GM23338 (cell line): ENCODE measurements around the gene PAM. TPM values are rescaled to one million over a fixed set of nuclear protein-coding genes. Genes with fewer than 3 reads are reported as not detected.
"Not testable (repeated sequence)": the region's sequence is repeated elsewhere in the genome, so short reads cannot be mapped to it uniquely, and the experiment has no call there.

ENCODE experiments used
- ATAC-seq: fragments of 200-7000 bp; cut with Tn5 transposase; 3 replicates; pipeline ENCODE4 v1.9.1; 2020
- DNase-seq: peaks from one replicate; pipeline ENCODE4 v3.0.0-alpha.2; 2015; ENCODE audit warnings: low spot score
- H2AFZ ChIP-seq: fragments of 200-600 bp; sonication (generic); 2 replicates; pipeline ENCODE4 v1.8.0; 2016; ENCODE audit warnings: antibody characterized with exemption, mild to moderate bottlenecking, moderate library complexity
- H3F3A ChIP-seq: fragments of 200-600 bp; sonication (generic); replicated peaks from 2 replicates; pipeline ENCODE4 v1.8.0; 2017; ENCODE audit warnings: antibody characterized with exemption, mixed run types, low read depth
- H3K27ac ChIP-seq: fragments of 200-600 bp; sonication (generic); 2 replicates; pipeline ENCODE4 v1.6.1; 2016; ENCODE audit warnings: low read depth
- H3K27me3 ChIP-seq: fragments of 200-600 bp; sonication (generic); 2 replicates; pipeline ENCODE4 v1.8.0; 2016; ENCODE audit warnings: mild to moderate bottlenecking, mixed run types, moderate library complexity; ENCODE audit not compliant: insufficient read depth
- H3K36me3 ChIP-seq: fragments of 200-600 bp; sonication (generic); 2 replicates; pipeline ENCODE4 v1.8.0; 2016; ENCODE audit warnings: mild to moderate bottlenecking; ENCODE audit not compliant: insufficient read depth
- H3K4me1 ChIP-seq: fragments of 200-600 bp; sonication (generic); 2 replicates; pipeline ENCODE4 v1.8.0; 2016; ENCODE audit warnings: mild to moderate bottlenecking, moderate library complexity; ENCODE audit not compliant: insufficient read depth
- H3K4me2 ChIP-seq: fragments of 200-600 bp; sonication (generic); 2 replicates; pipeline ENCODE4 v1.7.1; 2017; ENCODE audit warnings: mixed run types
- H3K4me3 ChIP-seq: fragments of 200-600 bp; sonication (generic); 2 replicates; pipeline ENCODE4 v1.6.1; 2016; ENCODE audit warnings: mixed run types
- H3K79me2 ChIP-seq: fragments of 200-600 bp; sonication (generic); replicated peaks from 2 replicates; pipeline ENCODE4 v1.8.0; 2017; ENCODE audit warnings: mild to moderate bottlenecking; ENCODE audit not compliant: insufficient read depth
- H3K9me2 ChIP-seq: fragments of 200-600 bp; sonication (generic); 2 replicates; pipeline ENCODE4 v1.8.0; 2017; ENCODE audit not compliant: insufficient read depth
- H4K20me1 ChIP-seq: fragments of 200-600 bp; sonication (generic); replicated peaks from 2 replicates; pipeline ENCODE4 v1.8.0; 2017; ENCODE audit warnings: mild to moderate bottlenecking; ENCODE audit not compliant: insufficient read depth
- H3K27ac Mint-ChIP-seq: 2 replicates; pipeline ENCODE4 v1.8.0; 2020; ENCODE audit warnings: inconsistent platforms, mild to moderate bottlenecking, moderate library complexity, mixed read lengths
- H3K27me3 Mint-ChIP-seq: 3 replicates; pipeline ENCODE4 v1.8.0; 2022; ENCODE audit warnings: low read depth, mild to moderate bottlenecking, moderate library complexity, mixed read lengths, inconsistent platforms; ENCODE audit not compliant: insufficient read depth, poor library complexity
- H3K36me3 Mint-ChIP-seq: 3 replicates; pipeline ENCODE4 v1.8.0; 2021; ENCODE audit warnings: low read depth, mild to moderate bottlenecking, inconsistent platforms, moderate library complexity, mixed read lengths
- H3K4me1 Mint-ChIP-seq: 3 replicates; pipeline ENCODE4 v1.8.0; 2020; ENCODE audit warnings: mild to moderate bottlenecking, inconsistent platforms, mixed read lengths
- H3K4me3 Mint-ChIP-seq: 3 replicates; pipeline ENCODE4 v1.8.0; 2021; ENCODE audit warnings: moderate library complexity, mild to moderate bottlenecking, inconsistent platforms, mixed read lengths
- H3K9me3 Mint-ChIP-seq: 3 replicates; pipeline ENCODE4 v1.8.0; 2020; ENCODE audit warnings: moderate library complexity, mild to moderate bottlenecking, inconsistent platforms, mixed read lengths
- CREB1 ChIP-seq: fragments of 250-450 bp; sonication (Bioruptor Pico); IDR thresholded peaks from 2 replicates; pipeline ENCODE4 v1.5.0; 2020; ENCODE audit warnings: low read depth, mild to moderate bottlenecking, moderate library complexity
- EZH2 ChIP-seq: fragments of 200-600 bp; sonication (generic); IDR thresholded peaks from one replicate; pipeline ENCODE4 v1.8.0; 2017; ENCODE audit warnings: antibody characterized with exemption, mild to moderate bottlenecking, low read depth; ENCODE audit not compliant: unreplicated experiment
- EZH2phosphoT487 ChIP-seq: fragments of 200-600 bp; sonication (generic); IDR thresholded peaks from one replicate; pipeline ENCODE4 v1.8.1; 2018; ENCODE audit warnings: antibody characterized with exemption; ENCODE audit not compliant: unreplicated experiment
- JUNB ChIP-seq: IDR thresholded peaks from one replicate; pipeline ENCODE4 v1.6.1; 2016; ENCODE audit warnings: antibody characterized with exemption; ENCODE audit not compliant: unreplicated experiment
- NANOG ChIP-seq: IDR thresholded peaks from 2 replicates; pipeline ENCODE4 v1.6.1; 2016; ENCODE audit warnings: antibody characterized with exemption, borderline replicate concordance
- POLR2AphosphoS5 ChIP-seq: IDR thresholded peaks from 2 replicates; pipeline ENCODE4 v1.6.1; 2016; ENCODE audit warnings: antibody characterized with exemption, low read depth
- ZNF114 ChIP-seq: fragments of 250-450 bp; sonication (Bioruptor Pico); IDR thresholded peaks from 2 replicates; pipeline ENCODE4 v1.5.0; 2020; ENCODE audit warnings: mild to moderate bottlenecking, moderate library complexity
- ZNF331 ChIP-seq: fragments of 250-450 bp; sonication (Bioruptor Pico); IDR thresholded peaks from 2 replicates; pipeline ENCODE4 v1.5.0; 2020; ENCODE audit warnings: low read depth, mild to moderate bottlenecking, moderate library complexity
- polyA plus RNA-seq: library from polyadenylated mRNA; unstranded; fragments of >200 nt; fragmentation: Nextera tagmentation; extraction: Ambion mirVana; gene quantifications from 2 replicates; pipeline ENCODE4 v1.2.1, GENCODE V29; 2016
- total RNA-seq: library from RNA; depleted of rRNA; stranded (reverse); fragments of >200 nt; shearing (Covaris generic); gene quantifications from 2 replicates; pipeline ENCODE4 v1.2.3, GENCODE V29; 2014
- TF ChIP-seq, protein P1 (sequence below): IDR thresholded peaks from 2 replicates; pipeline ENCODE4 v1.6.1; 2016; ENCODE audit warnings: antibody characterized with exemption
- TF ChIP-seq, protein P2 (sequence below): IDR thresholded peaks from one replicate; pipeline ENCODE4 v1.6.1; 2018; ENCODE audit warnings: antibody characterized with exemption; ENCODE audit not compliant: unreplicated experiment
- TF ChIP-seq, protein P3 (sequence below), 2 experiments: fragments of 200-600 bp in 1 of 2; sonication (generic) in 1 of 2; conservative IDR thresholded peaks; 2 replicates each; pipeline versions ENCODE4 v1.5.1 to v1.6.1; 2016 to 2017; ENCODE audit warnings: antibody characterized with exemption in 2 of 2, low read depth in 2 of 2, mild to moderate bottlenecking in 2 of 2, moderate library complexity in 1 of 2

PAM gene
- total and polyA plus RNA-seq, 2 experiments from 2014 or later: 33.9 to 79.4 TPM

DNA sequence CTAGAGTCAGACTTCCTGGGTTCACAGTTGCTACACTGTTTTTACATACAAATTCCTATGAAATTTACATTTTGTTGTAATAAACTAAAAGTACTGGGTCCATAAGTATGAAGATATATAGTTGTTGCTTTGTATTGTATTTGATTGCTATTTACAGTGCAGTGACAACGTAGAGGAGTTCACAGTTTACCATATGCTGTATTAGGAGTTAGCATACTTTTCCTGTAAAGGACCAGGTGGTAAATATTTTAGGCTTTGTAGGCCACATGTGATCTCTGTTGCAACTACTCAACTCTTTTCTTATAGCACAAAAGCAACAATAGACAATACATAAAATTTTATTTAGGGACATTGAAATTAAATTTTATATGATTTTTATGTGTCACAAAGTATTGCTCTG is 18.0 kb downstream of the PAM start:
- Histone ChIP-seq H3K27ac (no peak overlapping the region), H3K27me3 (no peaks in the 10 kb centered on the region), H3K4me1 (peaks cover 33% of the 10 kb centered on the region), H4K20me1 (no peaks in the 10 kb centered on the region), H3F3A (no peaks in the 10 kb centered on the region), H3K36me3 (no peaks in the 10 kb centered on the region), H3K4me2 (no peak overlapping the region), H3K4me3 (no peak overlapping the region), H3K79me2 (peaks cover 86% of the 10 kb centered on the region), H3K9me2 (no peaks in the 10 kb centered on the region), H2AFZ (no peak overlapping the region)
- ATAC-seq (no peak), DNase-seq (no peak)
- H3K9me3 Mint-ChIP-seq: peaks cover 3% of the 10 kb centered on the region; the same call in 1 of the 3 replicates
- H3K27ac Mint-ChIP-seq: no peak overlapping the region
- H3K36me3 Mint-ChIP-seq: no peaks in the 10 kb centered on the region
- no peaks in the 10 kb centered on the region for H3K27me3 Mint-ChIP-seq
- TF ChIP-seq JUNB (no peak), EZH2 (no peak)
- TF ChIP-seq, protein P1, sequence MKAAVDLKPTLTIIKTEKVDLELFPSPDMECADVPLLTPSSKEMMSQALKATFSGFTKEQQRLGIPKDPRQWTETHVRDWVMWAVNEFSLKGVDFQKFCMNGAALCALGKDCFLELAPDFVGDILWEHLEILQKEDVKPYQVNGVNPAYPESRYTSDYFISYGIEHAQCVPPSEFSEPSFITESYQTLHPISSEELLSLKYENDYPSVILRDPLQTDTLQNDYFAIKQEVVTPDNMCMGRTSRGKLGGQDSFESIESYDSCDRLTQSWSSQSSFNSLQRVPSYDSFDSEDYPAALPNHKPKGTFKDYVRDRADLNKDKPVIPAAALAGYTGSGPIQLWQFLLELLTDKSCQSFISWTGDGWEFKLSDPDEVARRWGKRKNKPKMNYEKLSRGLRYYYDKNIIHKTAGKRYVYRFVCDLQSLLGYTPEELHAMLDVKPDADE: no peak
- H3K4me1 Mint-ChIP-seq: no peaks in the 10 kb centered on the region; the same call in 1 of the 3 replicates
- H3K4me3 Mint-ChIP-seq: no peak overlapping the region

DNA sequence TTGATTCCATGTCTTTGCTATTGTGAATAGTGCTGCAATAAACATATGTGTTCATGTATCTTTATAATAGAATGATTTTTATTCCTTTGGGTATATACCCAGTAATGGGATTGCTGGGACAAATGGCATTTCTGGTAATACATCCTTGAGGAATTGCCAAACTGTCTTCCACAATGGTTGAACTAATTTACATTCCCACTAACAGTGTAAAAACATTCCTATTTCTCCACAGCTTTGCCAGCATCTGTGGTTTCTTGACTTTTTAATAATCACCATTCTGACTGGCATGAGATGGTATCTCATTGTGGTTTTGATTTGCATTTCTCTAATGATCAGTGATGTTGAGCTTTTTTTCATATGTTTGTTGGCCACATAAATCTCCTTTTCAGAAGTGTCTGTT is 20.7 kb downstream of the PAM start:
- H3K27ac Mint-ChIP-seq, H3K9me2 ChIP-seq, H3K4me1 Mint-ChIP-seq, H3K36me3 Mint-ChIP-seq, H4K20me1 ChIP-seq, H3K27ac ChIP-seq, H3F3A ChIP-seq, H3K27me3 ChIP-seq, H3K9me3 Mint-ChIP-seq, H3K4me2 ChIP-seq, H3K4me3 Mint-ChIP-seq, DNase-seq, H3K4me3 ChIP-seq, H3K36me3 ChIP-seq, ATAC-seq, H2AFZ ChIP-seq, H3K27me3 Mint-ChIP-seq: not testable (repeated sequence)
- H3K79me2 ChIP-seq: peaks cover 62% of the 10 kb centered on the region
- H3K4me1 ChIP-seq: peaks cover 24% of the 10 kb centered on the region

DNA sequence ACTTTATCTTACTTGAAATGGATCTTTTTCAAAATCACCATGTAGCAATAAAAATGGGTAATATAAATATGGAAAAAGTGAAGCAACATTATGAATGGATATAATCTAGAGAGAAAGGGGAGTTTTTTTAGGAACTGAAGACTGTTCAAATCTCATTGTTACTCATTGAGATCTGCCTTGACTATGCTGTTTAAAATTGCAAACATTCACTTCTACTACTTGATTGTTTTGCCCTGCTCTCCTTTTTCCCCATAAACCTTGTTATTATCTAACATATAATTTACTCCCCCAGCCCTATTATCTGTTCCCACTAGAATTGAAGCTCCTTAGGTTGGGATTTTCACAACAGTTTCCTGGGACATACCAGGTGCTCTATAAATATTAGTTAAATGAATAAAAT is 22.0 kb downstream of the PAM start:
- H3K9me3 Mint-ChIP-seq: peaks cover 3% of the 10 kb centered on the region; the same call in 1 of the 3 replicates
- H3K4me3 Mint-ChIP-seq: no peak overlapping the region
- H3K36me3 Mint-ChIP-seq: no peaks in the 10 kb centered on the region
- Histone ChIP-seq H3K4me2 (no peak overlapping the region), H2AFZ (no peak overlapping the region), H3K4me3 (no peak overlapping the region), H3K79me2 (peaks cover 49% of the 10 kb centered on the region), H3K27me3 (no peaks in the 10 kb centered on the region), H3K36me3 (no peaks in the 10 kb centered on the region), H3F3A (no peaks in the 10 kb centered on the region), H3K4me1 (peaks cover 10% of the 10 kb centered on the region), H3K27ac (peak overlapping the region; percentile 14; the same call in 1 of the 2 replicates), H4K20me1 (no peaks in the 10 kb centered on the region), H3K9me2 (no peaks in the 10 kb centered on the region)
- no peak overlapping the region; the same call in 1 of the 2 replicates for H3K27ac Mint-ChIP-seq
- no peak for ATAC-seq
- no peak for TF ChIP-seq EZH2
- no peak for TF ChIP-seq EZH2phosphoT487
- TF ChIP-seq ZNF331: no peak
- TF ChIP-seq, protein P1: no peak
- TF ChIP-seq, protein P2, sequence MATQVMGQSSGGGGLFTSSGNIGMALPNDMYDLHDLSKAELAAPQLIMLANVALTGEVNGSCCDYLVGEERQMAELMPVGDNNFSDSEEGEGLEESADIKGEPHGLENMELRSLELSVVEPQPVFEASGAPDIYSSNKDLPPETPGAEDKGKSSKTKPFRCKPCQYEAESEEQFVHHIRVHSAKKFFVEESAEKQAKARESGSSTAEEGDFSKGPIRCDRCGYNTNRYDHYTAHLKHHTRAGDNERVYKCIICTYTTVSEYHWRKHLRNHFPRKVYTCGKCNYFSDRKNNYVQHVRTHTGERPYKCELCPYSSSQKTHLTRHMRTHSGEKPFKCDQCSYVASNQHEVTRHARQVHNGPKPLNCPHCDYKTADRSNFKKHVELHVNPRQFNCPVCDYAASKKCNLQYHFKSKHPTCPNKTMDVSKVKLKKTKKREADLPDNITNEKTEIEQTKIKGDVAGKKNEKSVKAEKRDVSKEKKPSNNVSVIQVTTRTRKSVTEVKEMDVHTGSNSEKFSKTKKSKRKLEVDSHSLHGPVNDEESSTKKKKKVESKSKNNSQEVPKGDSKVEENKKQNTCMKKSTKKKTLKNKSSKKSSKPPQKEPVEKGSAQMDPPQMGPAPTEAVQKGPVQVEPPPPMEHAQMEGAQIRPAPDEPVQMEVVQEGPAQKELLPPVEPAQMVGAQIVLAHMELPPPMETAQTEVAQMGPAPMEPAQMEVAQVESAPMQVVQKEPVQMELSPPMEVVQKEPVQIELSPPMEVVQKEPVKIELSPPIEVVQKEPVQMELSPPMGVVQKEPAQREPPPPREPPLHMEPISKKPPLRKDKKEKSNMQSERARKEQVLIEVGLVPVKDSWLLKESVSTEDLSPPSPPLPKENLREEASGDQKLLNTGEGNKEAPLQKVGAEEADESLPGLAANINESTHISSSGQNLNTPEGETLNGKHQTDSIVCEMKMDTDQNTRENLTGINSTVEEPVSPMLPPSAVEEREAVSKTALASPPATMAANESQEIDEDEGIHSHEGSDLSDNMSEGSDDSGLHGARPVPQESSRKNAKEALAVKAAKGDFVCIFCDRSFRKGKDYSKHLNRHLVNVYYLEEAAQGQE: no peak
- TF ChIP-seq POLR2AphosphoS5: no peak
- no peak for TF ChIP-seq JUNB
- no peak for TF ChIP-seq ZNF114
- TF ChIP-seq, protein P3, sequence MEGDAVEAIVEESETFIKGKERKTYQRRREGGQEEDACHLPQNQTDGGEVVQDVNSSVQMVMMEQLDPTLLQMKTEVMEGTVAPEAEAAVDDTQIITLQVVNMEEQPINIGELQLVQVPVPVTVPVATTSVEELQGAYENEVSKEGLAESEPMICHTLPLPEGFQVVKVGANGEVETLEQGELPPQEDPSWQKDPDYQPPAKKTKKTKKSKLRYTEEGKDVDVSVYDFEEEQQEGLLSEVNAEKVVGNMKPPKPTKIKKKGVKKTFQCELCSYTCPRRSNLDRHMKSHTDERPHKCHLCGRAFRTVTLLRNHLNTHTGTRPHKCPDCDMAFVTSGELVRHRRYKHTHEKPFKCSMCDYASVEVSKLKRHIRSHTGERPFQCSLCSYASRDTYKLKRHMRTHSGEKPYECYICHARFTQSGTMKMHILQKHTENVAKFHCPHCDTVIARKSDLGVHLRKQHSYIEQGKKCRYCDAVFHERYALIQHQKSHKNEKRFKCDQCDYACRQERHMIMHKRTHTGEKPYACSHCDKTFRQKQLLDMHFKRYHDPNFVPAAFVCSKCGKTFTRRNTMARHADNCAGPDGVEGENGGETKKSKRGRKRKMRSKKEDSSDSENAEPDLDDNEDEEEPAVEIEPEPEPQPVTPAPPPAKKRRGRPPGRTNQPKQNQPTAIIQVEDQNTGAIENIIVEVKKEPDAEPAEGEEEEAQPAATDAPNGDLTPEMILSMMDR (conservative IDR thresholded peaks at IDR 0.05; ENCODE audit: low read depth in 2 of 2): no peak
- no peak for TF ChIP-seq CREB1
- no peak for TF ChIP-seq NANOG
- no peak for DNase-seq
- peaks cover 3% of the 10 kb centered on the region; the same call in 1 of the 3 replicates for H3K4me1 Mint-ChIP-seq
- no peaks in the 10 kb centered on the region for H3K27me3 Mint-ChIP-seq
